ENCODE results near the gene FBXL12.
A peak's percentile ranks its signal among the peaks of the same experiment; 100 is the strongest.
"Not testable (repeated sequence)": the region's sequence is repeated elsewhere in the genome, so short reads cannot be mapped to it uniquely, and the experiment has no call there.

The FBXL12 gene

GRCh38 chr19:9818734-9819595 is at the start of gene FBXL12:
Gene FBXL12 (minus strand): TSS chr19:9819079. CDS start chr19:9818813, 266 bp downstream.
- peak; percentile 100 for DNase-seq (ENCODE audit: low read depth)

GRCh38 chr19:9865732-9866501 is 47.0 kb upstream of the FBXL12 start:
- DNase-seq (ENCODE audit: low read depth) = no peak

- no peak for DNase-seq (ENCODE audit: low read depth)
Observed at GRCh38 chr19:9863759-9864158, 44.9 kb upstream of the FBXL12 start.

GRCh38 chr19:9862938-9863337 is 44.1 kb upstream of the FBXL12 start:
- DNase-seq (ENCODE audit: low read depth) = no peak

GRCh38 chr19:9861503-9861902 is 42.6 kb upstream of the FBXL12 start:
- no peak for DNase-seq (ENCODE audit: low read depth)

GRCh38 chr19:9860407-9860806 is 41.5 kb upstream of the FBXL12 start:
- no peak for DNase-seq (ENCODE audit: low read depth)

- no peak for DNase-seq (ENCODE audit: low read depth)
Observed at GRCh38 chr19:9858766-9859165, 39.9 kb upstream of the FBXL12 start.

GRCh38 chr19:9857920-9858746 is 39.3 kb upstream of the FBXL12 start:
- DNase-seq (ENCODE audit: low read depth) = no peak

- DNase-seq (ENCODE audit: low read depth) = no peak
Observed at GRCh38 chr19:9857076-9857721, 38.3 kb upstream of the FBXL12 start.

- no peak for DNase-seq (ENCODE audit: low read depth)
Observed at GRCh38 chr19:9856609-9857008, 37.7 kb upstream of the FBXL12 start.

- DNase-seq (ENCODE audit: low read depth) = no peak
Observed at GRCh38 chr19:9854282-9854846, 35.5 kb upstream of the FBXL12 start.

- no peak for DNase-seq (ENCODE audit: low read depth)
Observed at GRCh38 chr19:9850235-9850959, 31.5 kb upstream of the FBXL12 start.

- DNase-seq (ENCODE audit: low read depth) = no peak
Observed at GRCh38 chr19:9849791-9850190, 30.9 kb upstream of the FBXL12 start.

GRCh38 chr19:9848762-9849161 is 29.9 kb upstream of the FBXL12 start:
- no peak for DNase-seq (ENCODE audit: low read depth)

GRCh38 chr19:9848060-9848459 is 29.2 kb upstream of the FBXL12 start:
- no peak for DNase-seq (ENCODE audit: low read depth)

GRCh38 chr19:9847087-9847671 is 28.3 kb upstream of the FBXL12 start:
- peak; percentile 28 for DNase-seq (ENCODE audit: low read depth)

GRCh38 chr19:9843626-9844273 is 24.9 kb upstream of the FBXL12 start:
- DNase-seq (ENCODE audit: low read depth) = not testable (repeated sequence)

- no peak for DNase-seq (ENCODE audit: low read depth)
Observed at GRCh38 chr19:9842834-9843625, 24.2 kb upstream of the FBXL12 start.

GRCh38 chr19:9839415-9839814 is 20.5 kb upstream of the FBXL12 start:
- no peak for DNase-seq (ENCODE audit: low read depth)
